Mesothelial cell of epicardium (in vitro differentiated cells): ENCODE data around the gene RACK1. TPM values are rescaled to one million over a fixed set of nuclear protein-coding genes. Genes with fewer than 3 reads are reported as not detected.

Source experiments
- DNase-seq, 2 experiments: peaks; one replicate each; pipeline ENCODE4 v3.0.0; 2021; ENCODE audit warnings: low spot score in 2 of 2; ENCODE audit not compliant: unreplicated experiment in 2 of 2
- H3K27ac Mint-ChIP-seq: 2 replicates; pipeline ENCODE4 v1.8.0; 2021; ENCODE audit warnings: mixed read lengths
- H3K27me3 Mint-ChIP-seq: 2 replicates; pipeline ENCODE4 v1.8.0; 2021; ENCODE audit warnings: low read depth, mixed read lengths
- H3K36me3 Mint-ChIP-seq: 2 replicates; pipeline ENCODE4 v1.8.0; 2021; ENCODE audit warnings: mixed read lengths
- H3K4me1 Mint-ChIP-seq: 2 replicates; pipeline ENCODE4 v1.8.0; 2021; ENCODE audit warnings: mixed read lengths
- H3K4me3 Mint-ChIP-seq: 2 replicates; pipeline ENCODE4 v1.8.0; 2021; ENCODE audit warnings: mild to moderate bottlenecking, moderate library complexity, mixed read lengths
- H3K9me3 Mint-ChIP-seq: 2 replicates; pipeline ENCODE4 v1.8.0; 2021; ENCODE audit warnings: mixed read lengths
- total RNA-seq: library from RNA; stranded (reverse); gene quantifications from 3 replicates; pipeline ENCODE4 v1.2.1, GENCODE V29; 2021
- TF ChIP-seq, protein P1 (sequence below): fragments of 200-600 bp; sonication (generic); IDR thresholded peaks from one replicate; pipeline ENCODE4 v1.5.0; 2021; ENCODE audit warnings: antibody characterized with exemption; ENCODE audit not compliant: unreplicated experiment

The RACK1 gene
- total RNA-seq, 1 donor from 2014 or later: 2,008 TPM

- Mint-ChIP-seq H3K4me1 (peaks cover 24% of the 10 kb centered on the region), H3K9me3 (no peaks in the 10 kb centered on the region), H3K27ac (peak within 1 kb of the TSS; percentile 99), H3K27me3 (peaks cover 3% of the 10 kb centered on the region), H3K36me3 (peaks cover 1% of the 10 kb centered on the region), H3K4me3 (peak within 1 kb of the TSS; percentile 97)
- peak; percentile 88 to 95 for DNase-seq
- TF ChIP-seq, protein P1, sequence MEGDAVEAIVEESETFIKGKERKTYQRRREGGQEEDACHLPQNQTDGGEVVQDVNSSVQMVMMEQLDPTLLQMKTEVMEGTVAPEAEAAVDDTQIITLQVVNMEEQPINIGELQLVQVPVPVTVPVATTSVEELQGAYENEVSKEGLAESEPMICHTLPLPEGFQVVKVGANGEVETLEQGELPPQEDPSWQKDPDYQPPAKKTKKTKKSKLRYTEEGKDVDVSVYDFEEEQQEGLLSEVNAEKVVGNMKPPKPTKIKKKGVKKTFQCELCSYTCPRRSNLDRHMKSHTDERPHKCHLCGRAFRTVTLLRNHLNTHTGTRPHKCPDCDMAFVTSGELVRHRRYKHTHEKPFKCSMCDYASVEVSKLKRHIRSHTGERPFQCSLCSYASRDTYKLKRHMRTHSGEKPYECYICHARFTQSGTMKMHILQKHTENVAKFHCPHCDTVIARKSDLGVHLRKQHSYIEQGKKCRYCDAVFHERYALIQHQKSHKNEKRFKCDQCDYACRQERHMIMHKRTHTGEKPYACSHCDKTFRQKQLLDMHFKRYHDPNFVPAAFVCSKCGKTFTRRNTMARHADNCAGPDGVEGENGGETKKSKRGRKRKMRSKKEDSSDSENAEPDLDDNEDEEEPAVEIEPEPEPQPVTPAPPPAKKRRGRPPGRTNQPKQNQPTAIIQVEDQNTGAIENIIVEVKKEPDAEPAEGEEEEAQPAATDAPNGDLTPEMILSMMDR: no peak
Observed at GRCh38 chr5:181223058-181223728, 20.5 kb downstream of the RACK1 start, which contains the start of gene TRIM41. Gene TRIM41, plus strand, starts transcription at chr5:181223281. Its CDS starts 719 bp downstream, at chr5:181224000.

GRCh38 chr5:181222630-181223057 lies 21.1 kb downstream of the RACK1 start:
- Mint-ChIP-seq H3K27me3 (peaks cover 4% of the 10 kb centered on the region), H3K4me1 (peaks cover 27% of the 10 kb centered on the region), H3K36me3 (peaks cover 1% of the 10 kb centered on the region), H3K9me3 (no peaks in the 10 kb centered on the region), H3K4me3 (peak overlapping the region; percentile 97), H3K27ac (peak overlapping the region; percentile 99)
- no peak for DNase-seq
- TF ChIP-seq, protein P1: no peak

GRCh38 chr5:181221792-181222629 lies 21.7 kb downstream of the RACK1 start:
- TF ChIP-seq, protein P1: no peak
- Mint-ChIP-seq H3K27me3 (peaks cover 4% of the 10 kb centered on the region), H3K27ac (peak overlapping the region; percentile 99), H3K36me3 (peaks cover 1% of the 10 kb centered on the region), H3K4me3 (peak overlapping the region; percentile 97), H3K9me3 (no peaks in the 10 kb centered on the region), H3K4me1 (peaks cover 31% of the 10 kb centered on the region)
- DNase-seq: peak; percentile 85 to 99

GRCh38 chr5:181221105-181221791 lies 22.5 kb downstream of the RACK1 start:
- Mint-ChIP-seq H3K4me1 (peaks cover 35% of the 10 kb centered on the region), H3K27me3 (peaks cover 4% of the 10 kb centered on the region), H3K27ac (peak overlapping the region; percentile 99), H3K36me3 (peaks cover 1% of the 10 kb centered on the region), H3K4me3 (peak overlapping the region; percentile 97), H3K9me3 (no peaks in the 10 kb centered on the region)
- no peak for DNase-seq
- TF ChIP-seq, protein P1: no peak

DNA sequence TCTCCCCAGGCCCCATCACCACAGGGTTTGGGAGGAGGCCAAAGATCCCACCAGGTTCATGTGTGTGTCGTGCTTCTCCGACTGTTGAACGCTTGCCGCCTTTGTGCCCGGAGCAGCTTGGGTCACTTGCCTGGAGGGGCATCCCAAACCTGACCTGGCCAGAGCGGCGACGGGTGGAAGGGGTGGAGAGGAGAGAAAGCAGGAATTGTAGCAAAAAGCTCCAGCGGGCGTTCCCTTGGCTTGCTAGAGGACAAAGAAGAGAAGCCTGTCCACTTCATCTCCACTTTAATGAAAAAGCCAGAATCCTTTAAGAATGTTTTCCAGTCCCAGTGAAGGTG lies 23.6 kb downstream of the RACK1 start:
- Mint-ChIP-seq H3K27ac (no peak overlapping the region), H3K9me3 (no peaks in the 10 kb centered on the region), H3K27me3 (peaks cover 4% of the 10 kb centered on the region), H3K4me1 (peaks cover 32% of the 10 kb centered on the region), H3K36me3 (no peaks in the 10 kb centered on the region), H3K4me3 (peak overlapping the region; percentile 16)
- TF ChIP-seq, protein P1: no peak
- DNase-seq: no peak
